ENCODE measurements around the gene CEACAM8. TPM values are rescaled to one million over a fixed set of nuclear protein-coding genes. Genes with fewer than 3 reads are reported as not detected.
"Not testable (repeated sequence)": the region's sequence is repeated elsewhere in the genome, so short reads cannot be mapped to it uniquely, and the experiment has no call there.

CEACAM8 gene
- polyA plus RNA-seq, 1 donor: 0.22 TPM

DNA sequence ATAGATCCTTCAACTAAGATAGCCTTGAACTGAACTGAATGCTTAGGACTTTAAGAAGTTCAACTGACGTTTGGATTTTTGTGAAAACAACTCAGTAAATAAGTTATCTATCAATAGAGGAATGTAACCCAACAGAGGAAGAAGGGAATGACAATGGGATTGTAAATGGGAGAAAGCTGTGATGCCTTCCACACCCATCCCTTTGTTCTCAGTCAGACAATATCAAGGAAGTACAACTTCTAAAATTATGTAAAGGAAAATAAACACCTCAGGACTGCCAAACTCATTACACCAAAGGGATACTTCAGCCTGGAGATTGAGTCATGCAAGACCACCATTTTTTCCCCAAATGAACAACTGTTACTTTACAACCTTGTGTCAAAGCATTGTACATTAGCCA lies 21.1 kb downstream of the CEACAM8 start:
- no peak for DNase-seq

DNA sequence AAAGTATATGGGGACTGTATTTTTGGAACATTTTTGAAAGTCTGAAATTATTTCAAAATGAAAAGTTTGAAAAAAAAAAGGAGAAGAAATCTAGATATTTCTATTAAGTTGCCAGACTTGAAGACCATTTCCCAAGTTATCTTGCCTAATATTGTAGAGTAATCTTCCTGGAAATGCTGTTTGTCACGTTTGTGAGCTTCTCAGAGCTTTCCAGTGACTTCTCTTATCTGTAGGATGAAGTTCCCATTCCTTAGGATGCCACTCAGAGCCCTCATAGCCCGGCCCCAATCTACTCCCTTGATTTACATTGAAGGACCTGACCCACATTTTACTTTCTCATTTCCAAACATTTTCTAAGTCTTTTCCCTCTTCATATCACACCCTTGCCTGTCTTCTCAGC lies 23.6 kb downstream of the CEACAM8 start:
- DNase-seq: no peak

DNA sequence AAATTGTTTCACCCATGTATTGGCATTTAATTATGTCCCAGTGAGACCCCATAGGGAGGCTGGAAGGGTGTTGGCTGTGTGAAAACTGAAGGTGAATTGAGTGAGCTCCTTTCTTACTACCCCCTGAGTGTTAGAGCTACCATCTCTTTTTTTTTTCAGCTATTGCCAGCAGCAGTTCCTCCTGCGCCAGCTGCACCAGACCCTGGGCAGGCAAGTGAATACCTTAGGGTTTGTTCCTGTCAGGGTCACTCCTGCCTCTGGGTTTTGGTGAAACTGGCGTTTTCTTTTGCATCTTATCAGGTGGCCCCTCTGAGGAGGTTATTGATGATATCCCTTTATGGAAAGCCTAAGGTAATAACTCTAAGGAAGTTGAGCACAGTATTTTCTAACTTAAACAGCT lies 25.5 kb downstream of the CEACAM8 start:
- no peak for DNase-seq

DNA sequence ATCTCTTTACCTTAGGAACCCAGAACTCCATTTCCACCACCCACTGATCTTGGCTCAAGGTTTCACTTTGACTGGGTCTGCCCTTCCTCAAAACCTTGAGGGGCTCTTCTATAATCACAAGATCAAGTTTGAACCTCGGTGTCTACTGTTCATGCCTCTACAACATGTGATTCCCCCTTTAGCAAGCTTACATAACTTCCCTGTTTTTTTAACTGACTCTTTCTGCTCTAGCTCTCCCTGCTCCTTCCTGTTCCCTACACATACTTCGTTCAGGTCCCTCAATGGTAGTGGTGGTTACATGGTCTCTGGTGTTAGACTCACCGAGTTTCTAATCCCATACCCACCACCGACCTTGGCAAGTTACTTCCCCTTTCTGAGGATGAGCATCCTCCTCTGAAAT lies 26.7 kb downstream of the CEACAM8 start:
- no peak for DNase-seq

DNA sequence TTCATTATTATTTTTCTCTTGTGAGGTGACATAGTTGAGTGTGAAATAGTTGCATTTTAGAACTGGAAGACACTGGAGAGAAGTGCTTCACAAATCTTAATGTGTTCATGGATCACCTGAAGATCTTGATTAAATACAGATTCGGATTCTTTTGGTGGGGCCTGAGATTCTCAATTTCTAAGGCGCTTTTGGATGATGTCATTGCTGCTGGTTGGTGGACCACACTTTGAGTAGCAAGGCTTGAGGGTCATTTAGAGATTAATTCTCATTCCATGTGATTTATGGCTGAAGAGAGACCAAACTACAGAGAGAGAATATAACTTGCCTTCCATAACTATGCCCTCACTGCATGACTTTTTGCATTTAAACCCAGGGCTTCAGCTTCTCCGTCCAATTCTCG lies 27.2 kb downstream of the CEACAM8 start:
- DNase-seq: no peak

DNA sequence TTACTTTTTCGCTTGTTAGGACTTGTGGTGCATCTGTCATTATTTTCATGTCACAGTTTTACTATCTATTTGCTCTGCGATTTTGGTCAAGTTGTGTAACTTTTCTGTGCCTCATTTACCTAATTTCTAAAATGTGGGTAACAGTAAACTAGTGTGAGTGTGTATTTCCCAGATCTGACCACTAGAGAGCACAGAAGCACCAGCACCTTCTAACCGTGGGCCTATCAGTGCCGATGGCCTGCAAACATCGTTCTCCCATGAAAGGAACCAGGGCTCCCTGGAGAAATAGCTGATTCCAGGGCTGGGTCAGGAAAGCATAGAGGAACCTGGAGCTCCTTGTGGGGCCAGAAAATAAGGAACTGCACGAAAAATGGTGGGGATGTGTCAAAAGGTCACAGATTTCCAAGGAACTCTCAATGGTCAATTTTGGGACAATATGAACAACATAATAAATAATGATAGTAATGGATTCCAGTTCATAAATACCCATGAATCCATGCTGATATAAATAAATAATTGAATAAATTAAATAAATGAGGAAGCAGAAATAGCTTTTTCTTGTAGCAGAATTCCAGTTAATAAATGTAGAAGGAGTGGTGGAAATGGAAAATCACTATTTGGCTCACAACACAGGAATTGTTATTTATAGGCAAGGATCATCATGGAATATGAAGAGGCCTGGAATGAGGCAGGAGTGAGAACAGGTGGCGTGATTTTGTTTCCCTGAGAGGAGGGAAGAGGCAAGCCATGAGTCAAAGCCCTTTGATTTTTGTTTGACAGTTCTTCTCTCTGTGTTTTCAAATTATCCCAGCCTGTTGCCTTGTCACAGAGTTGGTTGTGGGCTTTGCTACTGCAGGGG lies 31.1 kb downstream of the CEACAM8 start:
- DNase-seq: no peak

DNA sequence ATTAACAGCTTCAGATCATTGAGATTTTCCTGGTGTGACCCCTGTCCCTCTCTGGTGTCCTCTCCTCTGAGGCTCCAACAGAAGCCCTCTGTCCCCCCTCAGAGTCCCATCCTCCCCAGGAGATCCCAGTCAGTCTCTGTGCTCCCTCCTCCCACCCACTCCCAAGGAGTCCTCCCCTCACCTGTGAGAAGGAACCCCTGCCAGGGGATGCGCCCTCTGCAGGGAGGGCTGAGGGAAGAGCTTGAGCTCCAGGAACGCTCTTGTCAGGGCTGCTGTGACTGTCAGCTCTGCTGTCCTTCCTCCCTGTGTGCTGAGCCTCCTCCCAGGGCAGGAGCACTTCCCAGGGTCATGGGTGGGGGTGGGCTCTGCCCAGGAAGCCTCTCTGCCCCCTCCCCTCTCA lies 33.2 kb downstream of the CEACAM8 start:
- no peak for DNase-seq

DNA sequence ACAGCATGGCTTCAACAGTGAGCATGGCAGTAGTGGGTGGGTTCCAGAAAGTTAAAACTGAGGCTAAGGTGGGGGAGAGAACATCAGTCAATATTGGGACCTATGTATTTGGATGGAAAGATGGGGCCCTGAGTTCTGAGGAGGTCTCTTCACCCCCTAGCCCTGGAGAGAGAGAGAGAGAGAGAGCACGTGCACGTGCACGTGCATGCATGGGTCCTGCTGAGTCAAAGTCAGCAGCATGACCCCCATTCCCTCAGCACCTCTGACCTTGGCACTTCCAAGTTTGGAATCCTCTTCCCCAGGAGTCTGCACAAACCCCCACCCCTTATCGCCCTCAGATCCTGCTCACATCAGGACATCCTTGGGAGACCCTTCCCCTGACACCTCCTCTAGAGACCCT lies 34.0 kb downstream of the CEACAM8 start:
- DNase-seq: no peak

DNA sequence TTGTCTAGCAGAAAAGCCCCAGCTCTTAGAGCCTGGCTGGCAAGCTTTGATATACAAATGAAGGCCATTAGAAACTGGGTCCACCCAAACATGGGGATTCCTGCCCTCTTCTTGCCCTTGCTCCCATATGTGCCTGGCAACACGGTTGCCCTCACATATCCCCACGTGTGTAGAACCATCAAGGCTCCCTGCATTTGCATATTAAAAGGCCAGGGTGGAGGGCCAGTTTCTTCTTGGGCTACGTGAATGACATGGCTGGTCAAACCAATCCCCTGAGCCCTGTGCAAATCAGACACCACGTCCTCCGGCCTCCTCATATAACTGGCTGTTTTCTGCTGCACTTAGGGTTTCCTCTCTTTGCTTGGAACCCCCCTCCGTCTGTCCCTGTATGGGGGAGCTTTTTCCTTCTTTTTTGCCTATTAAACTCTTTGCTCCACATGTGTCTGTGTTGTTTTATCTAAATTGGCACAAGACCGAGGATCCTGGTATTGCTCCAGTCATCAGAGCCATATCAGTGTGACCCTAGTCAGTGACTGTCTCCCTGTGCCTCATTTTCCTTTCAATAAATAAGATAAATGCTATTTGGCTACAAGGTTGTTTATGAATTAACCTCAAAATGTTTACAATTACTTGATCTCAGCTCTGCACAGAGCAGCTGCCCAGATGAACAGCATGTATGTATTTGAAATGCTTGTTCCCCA lies 36.1 kb downstream of the CEACAM8 start:
- no peak for DNase-seq

DNA sequence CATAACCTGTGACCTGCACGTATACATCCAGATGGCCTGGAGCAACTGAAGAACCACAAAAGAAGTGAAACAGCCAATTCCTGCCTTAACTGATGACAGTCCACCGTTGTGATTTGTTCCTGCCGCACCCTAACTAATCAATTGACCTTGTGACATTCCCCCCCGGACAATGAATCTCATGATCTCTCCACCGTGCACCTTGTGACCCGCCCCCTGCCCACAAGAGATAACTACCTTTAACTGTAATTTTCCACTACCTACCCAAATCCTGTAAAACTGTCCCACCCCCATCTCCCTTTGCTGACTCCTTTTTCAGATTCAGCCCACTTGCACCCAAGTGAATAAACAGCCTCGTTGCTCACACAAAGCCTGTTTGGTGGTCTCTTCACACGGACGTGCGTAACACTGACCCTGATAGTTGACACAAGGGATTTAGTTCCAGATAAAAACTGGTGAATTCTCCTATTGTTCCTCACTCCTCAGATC lies 37.3 kb downstream of the CEACAM8 start:
- not testable (repeated sequence) for DNase-seq

DNA sequence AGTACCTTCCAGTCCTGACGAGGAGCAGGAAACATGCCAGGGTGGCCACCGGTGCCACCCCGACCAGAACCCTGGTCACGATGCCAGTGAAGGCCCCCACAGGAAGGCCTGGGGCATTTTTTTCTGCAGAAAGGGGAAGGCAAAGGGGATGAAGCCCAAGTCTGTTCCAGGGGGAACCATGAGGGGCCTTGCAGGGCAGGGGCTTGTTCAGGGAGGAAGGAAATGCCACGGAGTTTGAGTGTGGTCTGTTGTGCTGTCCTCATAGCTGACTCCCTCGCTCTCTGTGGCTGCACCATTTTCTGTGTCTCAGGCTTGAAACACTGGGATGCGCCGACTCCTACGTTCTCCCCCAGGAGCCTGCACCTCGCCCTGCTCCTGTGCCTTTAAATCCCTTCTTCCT lies 38.9 kb downstream of the CEACAM8 start:
- DNase-seq: no peak

DNA sequence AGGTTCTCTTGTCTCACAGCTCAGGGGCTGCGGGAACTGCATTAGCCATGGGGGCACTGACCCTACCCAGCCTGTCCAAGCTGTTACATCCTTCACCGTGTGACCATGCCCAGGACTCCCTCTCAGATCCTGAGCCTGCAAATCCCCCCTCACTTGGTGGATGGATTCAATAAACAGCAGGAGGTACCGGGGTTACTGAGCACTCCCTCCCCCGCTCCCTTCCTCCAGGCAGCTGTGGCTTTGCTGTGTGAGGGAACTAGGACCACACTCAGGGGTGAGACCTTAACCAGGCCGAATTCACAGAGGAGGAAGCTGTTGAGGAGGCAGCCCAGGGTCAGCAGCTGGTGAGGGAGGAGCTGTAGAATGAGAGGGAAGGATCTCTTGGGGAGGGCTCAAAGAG lies 39.4 kb downstream of the CEACAM8 start:
- DNase-seq: no peak

DNA sequence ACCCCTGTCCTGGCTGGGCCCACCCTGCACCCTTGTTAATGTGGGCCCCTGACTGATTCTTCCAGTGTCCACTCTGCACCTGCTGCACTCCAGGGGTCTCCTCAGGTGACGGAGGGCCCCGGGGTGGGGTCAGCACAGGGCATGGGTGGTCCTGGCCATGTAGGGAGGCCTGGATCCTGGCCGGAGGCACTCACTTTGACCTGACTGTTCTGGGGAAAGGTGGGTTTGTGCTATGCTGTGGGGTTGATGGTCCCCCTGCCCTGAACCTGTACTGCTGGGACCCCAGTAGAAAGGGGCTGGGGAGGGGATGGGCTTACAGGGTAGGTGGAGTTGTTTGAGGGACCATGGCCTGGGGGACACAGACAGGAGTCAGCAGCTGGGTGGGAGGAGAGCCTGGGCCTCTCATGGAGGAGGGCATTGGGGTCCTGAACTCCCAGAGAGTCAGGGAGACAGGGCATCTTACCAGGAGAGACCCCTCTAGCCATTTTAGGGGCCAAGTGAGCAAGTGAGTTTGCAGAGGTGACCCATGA lies 40.6 kb downstream of the CEACAM8 start:
- no peak for DNase-seq

DNA sequence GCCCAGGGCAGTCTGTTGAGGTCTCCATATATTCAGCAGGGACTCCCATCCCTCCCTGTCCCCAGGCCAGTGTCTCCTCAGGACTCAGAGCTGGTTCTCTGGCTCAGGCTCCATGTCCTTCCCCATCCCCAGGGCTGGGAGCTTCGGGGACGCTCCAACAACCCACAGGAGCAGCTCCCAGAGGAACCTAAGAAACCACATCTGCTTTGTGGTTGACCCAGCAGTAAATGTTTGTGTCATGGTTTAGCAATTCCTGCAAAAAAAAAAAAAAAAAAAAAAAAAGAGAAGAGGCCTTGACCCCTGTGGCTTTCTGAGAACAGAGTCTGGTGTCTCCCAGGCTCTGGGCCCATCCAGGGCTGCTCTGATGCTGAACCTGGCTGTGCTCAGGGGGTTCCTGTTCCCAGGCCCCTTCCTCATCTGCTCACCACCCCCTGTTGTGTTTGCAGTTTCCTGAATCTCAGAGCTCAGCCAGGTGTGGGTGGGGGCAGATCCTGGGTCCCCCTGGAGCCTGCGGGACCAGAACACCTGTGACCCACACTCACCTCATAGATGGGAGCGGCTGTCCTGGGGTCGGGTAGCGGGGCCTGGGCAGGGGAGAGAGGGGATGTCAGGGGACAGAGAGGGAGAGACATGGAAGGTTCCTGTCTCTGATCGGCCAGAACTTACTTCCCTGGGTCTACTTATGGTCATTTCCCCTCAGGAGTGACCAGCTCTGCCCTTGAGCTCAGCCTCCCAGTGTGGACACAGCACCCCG lies 41.3 kb downstream of the CEACAM8 start:
- DNase-seq: no peak

DNA sequence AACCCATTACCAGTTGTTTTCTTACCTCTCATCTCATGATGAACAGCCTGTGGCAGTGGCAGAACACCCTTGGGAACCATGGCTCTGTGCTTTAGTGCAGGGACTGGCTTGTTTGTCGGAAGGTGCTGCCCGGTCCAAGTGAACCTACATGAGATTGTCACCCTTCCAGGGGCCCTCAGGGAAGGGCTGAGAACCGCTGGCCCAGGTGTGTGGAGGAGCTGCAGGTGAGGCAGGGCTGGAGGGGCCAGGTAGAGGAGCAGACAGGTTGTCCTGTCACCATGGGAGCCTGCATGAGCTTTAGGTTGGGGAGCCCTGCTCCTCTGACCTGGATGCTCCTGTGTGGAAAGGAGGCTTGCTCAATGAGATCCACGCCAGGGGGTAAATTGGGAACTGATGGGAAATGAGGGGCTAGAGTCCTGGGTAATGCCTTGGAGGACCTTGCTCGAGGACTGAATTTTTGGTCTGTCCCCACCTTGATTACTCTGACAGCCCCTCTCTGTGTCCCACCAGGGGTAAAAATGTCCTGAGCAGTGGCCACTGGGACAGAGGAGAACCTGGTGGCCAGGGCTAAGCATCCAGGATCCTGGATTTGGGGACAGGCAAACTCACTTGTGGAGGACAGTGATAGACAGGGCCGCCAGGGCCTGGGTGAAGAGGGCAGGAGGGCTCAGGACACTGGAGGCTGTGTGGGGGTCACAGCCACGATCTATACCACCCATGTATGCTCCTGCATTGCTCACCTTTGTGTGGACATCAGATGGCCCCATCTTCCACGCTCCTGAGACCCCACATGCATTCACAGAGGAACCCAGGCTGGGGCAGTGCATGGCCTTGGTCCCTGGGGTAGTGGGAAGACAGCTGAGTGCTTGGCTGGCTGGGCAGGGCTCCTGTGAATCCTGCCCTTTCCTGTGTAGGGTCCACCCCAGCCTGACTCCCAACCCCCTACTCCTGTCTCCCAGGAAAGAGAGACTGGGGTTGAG lies 42.3 kb downstream of the CEACAM8 start:
- DNase-seq: no peak

DNA sequence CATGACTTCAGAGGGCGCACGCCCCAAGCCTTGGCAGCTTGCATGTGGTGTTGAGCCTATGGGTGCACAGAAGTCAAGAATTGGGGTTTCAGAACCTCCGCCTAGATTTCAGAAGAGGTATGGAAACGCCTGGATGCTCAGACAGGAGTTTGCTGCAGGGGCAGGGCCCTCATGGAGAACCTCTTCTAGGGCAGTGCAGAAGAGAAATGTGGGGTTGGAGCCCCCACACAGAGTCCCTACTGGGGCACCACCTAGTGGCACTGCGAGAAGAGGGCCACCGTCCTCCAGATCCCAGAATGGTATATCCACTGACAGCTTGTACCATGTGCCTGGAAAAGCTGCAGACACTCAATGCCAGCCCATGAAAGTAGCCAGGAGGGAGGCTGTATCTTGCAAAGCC lies 44.2 kb downstream of the CEACAM8 start:
- DNase-seq: not testable (repeated sequence)

DNA sequence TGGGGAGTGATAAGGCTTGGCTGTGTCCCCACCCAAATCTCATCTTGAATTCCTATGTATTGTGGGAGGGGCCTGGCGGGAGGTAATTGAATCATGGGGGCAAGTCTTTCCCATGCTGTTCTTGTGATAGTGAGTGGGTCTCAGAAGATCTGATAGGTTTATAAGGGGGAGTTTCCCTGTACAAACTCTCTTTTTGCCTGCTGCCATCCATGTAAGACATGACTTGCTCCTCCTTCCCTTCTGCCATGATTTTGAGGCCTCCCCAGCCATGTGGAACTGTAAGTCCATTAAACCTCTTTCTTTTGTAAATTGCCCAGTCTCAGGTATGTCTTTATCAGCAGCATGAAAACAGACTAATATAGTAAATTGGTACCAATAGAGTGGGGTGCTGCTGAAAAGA lies 45.7 kb downstream of the CEACAM8 start:
- DNase-seq: not testable (repeated sequence)

DNA sequence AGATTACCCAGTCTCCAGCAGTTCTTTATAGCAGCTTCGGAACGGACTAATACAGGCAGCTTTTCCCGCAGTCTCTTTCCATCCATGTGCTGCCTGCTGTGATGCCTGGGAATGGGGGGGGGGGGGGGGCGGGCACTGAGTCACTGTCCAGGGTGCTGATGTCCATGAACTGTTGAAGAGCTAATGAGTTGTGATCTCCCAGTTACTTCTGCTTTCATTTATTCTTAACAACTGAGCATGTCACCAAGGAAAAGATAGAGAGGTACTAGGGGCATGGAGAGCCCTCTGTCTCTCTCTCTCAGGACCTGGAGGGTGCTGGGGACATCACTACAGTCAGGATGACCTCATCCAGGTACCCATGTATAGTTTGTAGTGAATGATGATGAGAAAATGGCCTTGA lies 46.2 kb downstream of the CEACAM8 start:
- DNase-seq: no peak

DNA sequence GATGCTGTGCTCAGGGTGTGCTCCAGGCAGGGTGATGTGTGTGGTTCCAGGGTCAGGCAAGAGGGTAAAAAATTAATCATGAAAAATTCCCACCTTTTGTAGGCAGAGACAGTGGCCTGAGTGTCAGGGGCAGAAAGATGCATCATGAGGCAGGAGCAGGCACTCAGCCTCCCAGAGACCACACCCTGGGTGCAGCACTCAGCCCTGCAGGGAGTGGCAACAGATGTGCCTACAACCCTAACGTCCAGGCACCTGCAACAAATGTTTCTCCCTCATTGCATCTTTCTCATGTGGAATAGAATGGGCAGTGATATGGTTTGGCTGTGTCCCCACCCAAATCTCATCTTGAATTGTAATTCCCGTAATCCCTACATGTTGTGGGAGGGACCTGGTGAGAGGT lies 46.8 kb downstream of the CEACAM8 start:
- no peak for DNase-seq

DNA sequence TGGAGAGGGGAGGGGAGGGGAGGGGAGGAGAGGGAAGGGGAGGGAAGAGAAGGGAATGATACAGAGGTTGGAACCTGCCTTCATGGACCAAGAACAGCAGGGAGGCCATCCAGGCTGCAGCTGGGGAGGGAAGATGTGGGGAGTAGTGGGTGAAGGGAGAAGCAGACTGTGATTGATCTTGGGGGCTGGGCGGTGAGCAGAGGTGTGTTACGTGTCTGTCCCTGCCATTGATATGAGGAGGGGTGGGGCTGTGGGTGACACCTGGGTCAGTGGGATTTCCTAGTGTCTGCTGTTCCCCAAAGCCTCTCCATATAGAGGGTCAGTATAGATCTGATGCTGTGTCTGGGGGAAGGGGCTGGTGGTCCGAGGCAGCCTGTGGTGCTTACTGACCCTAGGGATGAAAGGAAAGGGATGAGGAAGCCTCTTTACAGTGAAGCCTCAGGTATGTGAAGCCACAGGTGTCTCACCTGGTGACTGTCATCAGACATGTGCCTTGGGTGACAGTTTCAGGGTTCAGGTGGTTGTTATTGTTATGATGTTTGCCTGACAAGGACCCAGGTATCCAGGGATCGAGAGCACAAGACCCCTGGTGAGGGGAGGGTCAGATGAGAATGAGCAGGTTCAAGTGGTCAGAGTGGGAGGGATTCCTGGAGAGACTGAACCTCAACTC lies 47.8 kb downstream of the CEACAM8 start:
- no peak for DNase-seq

DNA sequence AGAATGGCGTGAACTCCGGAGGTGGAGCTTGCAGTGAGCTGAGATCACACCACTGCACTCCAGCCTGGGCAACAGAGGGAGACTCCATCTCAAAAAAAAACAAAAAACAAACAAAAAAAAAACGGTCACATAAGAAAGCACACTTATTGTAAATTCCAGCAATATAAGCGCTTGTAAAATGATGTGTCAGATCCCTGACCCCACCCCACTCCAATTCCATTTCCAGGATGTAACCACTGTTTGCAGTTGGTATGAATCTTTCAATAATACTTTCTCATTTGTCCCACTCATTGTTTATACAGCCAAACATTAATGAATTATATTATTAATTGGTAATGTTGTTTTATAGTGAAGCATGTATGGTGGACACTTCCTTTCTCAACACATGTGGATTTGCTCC lies 50.6 kb downstream of the CEACAM8 start:
- DNase-seq: no peak

All from left kidney (tissue), 2 donors.